ENCODE results near the gene SPDYE6.
"Not testable (repeated sequence)": the region's sequence is repeated elsewhere in the genome, so short reads cannot be mapped to it uniquely, and the experiment has no call there.

Gene SPDYE6

GRCh38 chr7:102313997-102314780, 42.1 kb downstream of the SPDYE6 start:
- no peak for DNase-seq

GRCh38 chr7:102312317-102312716, 43.9 kb downstream of the SPDYE6 start:
- DNase-seq, result no peak

GRCh38 chr7:102310414-102310815, 45.8 kb downstream of the SPDYE6 start:
- no peak for DNase-seq

GRCh38 chr7:102306916-102307677, 49.1 kb downstream of the SPDYE6 start:
- DNase-seq, result no peak

GRCh38 chr7:102305414-102306268, 50.6 kb downstream of the SPDYE6 start:
- DNase-seq, result no peak

GRCh38 chr7:102304668-102305067, 51.6 kb downstream of the SPDYE6 start:
- DNase-seq, result no peak

DNA sequence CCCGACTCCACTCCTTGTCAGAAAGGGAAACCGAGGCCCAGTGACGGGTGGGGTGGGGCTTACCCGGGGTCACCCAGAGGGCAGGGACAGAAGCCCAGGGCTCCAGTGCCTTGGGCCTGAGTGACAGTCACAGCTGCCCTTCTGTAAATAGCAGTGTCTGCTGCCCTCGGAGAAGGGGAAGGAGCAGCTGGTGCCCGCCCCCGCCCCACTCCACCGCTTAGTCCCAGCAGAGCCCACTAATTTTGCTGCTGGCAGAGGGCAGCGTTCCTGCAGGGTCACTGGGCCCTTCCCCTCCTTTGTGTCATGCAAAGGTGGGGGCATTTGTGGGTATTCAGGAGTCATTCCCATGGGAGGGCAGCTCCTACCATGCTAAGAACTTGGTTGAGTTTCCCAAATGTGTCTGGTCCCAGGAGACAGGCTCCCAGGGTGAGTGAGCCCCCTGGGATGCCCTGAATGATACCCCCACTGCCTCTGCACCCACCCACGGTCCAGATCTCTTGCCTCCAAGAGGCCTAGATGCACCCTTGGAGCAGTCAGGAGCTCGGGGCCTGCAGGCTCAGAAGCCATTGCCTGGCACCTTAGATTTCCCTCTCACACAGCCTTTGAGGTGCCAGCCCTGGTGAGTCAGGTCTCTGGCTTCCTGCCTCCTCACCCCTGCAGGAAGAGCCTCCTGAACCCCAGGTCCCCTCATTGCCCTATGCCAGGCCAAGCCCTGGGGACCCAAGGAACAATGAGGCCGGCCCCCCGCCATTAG, 52.4 kb downstream of the SPDYE6 start:
- DNase-seq, result no peak

DNA sequence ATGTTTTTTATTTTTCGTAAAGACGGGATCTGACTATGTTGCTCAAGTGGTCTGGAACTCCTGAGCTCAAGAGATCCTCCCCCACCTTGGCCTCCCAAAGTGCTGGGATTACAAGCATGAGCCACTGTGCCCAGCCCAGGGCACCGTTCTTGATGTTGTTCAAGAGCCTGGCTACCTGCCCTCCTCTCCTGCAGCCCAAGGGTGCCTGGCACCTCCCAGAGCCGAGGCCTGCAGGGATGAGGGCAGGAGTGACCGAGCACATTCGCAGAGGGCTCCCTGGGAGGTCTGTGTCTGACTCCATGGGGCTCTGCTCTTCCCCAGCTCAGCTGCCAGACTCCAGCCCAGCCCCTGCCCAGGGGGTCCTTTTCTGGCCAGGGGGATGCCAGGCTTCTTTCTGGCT, 54.2 kb downstream of the SPDYE6 start:
- no peak for DNase-seq

- DNase-seq, result not testable (repeated sequence)
Observed at GRCh38 chr7:102301367-102301766, 54.9 kb downstream of the SPDYE6 start.

GRCh38 chr7:102300643-102301221, 55.5 kb downstream of the SPDYE6 start:
- no peak for DNase-seq

DNA sequence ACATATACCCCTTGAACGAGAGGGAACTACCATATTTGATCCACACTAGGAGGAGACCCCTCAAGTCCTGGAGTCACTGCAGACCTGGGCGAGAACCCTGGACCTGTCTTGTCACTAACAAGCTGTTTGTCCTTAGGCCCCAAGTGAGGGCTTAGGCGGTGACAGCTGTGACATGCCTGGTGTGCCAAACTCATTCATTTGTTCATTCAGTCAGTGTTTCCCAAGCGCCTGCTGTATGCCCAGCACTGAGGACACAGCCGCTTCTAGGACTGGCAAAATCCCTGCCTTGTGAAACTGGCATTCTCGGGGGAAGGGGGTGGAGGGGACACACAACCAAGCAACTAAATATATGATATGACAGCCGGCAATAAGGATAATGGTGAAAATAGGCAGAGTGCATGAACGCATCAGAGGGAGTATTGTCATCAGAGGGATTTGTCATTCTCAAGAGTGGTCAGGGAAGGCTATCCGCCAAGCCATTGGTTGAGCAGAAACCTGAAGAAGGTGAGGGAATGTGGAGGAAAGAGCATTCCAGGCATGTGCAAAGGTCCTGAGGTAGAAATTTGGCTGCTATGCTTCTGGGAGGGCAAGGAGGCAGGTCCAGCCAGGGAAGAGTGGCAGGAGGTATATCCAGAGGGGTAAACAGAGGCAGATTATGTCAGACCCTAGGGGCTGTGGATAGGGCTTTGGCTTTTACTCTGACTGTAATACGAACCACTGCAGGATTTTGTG, 58.6 kb downstream of the SPDYE6 start:
- DNase-seq, result no peak

- DNase-seq, result no peak
Observed at GRCh38 chr7:102296514-102296913, 59.7 kb downstream of the SPDYE6 start.

GRCh38 chr7:102296179-102296438, 60.1 kb downstream of the SPDYE6 start:
- DNase-seq, result no peak

Data from activated T-cell treated with anti-CD3 and anti-CD28 coated beads, Interleukin-2, amount 50 U/mL, for 1 hour (primary cell).